K562 (cell line): Measurements from ENCODE around the gene MUC16. TPM values are rescaled to one million over a fixed set of nuclear protein-coding genes. Genes with fewer than 3 reads are reported as not detected.

ENCODE experiments used
- ATAC-seq: fragments of 200-7000 bp; cut with Tn5 transposase; 3 replicates; pipeline ENCODE4 v1.9.1; 2020; ENCODE audit warnings: moderate library complexity
- BruUV-seq: library from RNA; stranded (reverse); fragments of 400-500 nt; replicated peaks from 2 replicates; lab custom pipeline; 2021; lab: Mats Ljungman, UMichigan
- CTCF ChIA-PET: fragments of 300-600 bp; formaldehyde crosslinking; extraction: SDS; loops from one replicate; lab custom pipeline; 2021; ENCODE audit warnings: low intra/inter-chr PET ratio; lab: Yijun Ruan, JAX
- POLR2A ChIA-PET: fragments of 300-600, 350-650 bp; sonication (Branson Sonifier 250); formaldehyde crosslinking; extraction: SDS; loops from one replicate; lab custom pipeline; 2021; ENCODE audit warnings: antibody characterized with exemption, inconsistent platforms; lab: Yijun Ruan, JAX
- DNase-seq, 4 experiments: peaks; one replicate each; pipeline versions ENCODE4 v3.0.0 to v3.0.0-alpha.2; 2011 to 2018; ENCODE audit warnings: low spot score in 3 of 4, mixed read lengths in 3 of 4; ENCODE audit errors: extremely low read depth in 1 of 4
- FAIRE-seq: peaks from 2 replicates; lab custom pipeline; 2011; peaks lifted over from hg19 to GRCh38; lab: Jason Lieb, UNC
- H2AFZ ChIP-seq: 2 replicates; pipeline ENCODE4 v1.6.0; 2011; ENCODE audit warnings: low read depth, low read length, control low read depth, inconsistent platforms
- H3K27ac ChIP-seq: fragments of 200-600 bp; 3 replicates; pipeline ENCODE4 v1.8.0; 2011; ENCODE audit warnings: low read depth, mild to moderate bottlenecking, control low read depth, inconsistent platforms, low read length, moderate library complexity, mixed read lengths; ENCODE audit errors: extremely low read depth
- H3K27me3 ChIP-seq, 2 experiments: fragments of 300-600 bp in 1 of 2; 2 replicates in 1 of 2; 3 replicates in 1 of 2; pipeline versions ENCODE4 v1.6.0 to v1.8.0; 2011; ENCODE audit warnings: inconsistent platforms in 2 of 2, low read length in 2 of 2, mild to moderate bottlenecking in 1 of 2, mixed read lengths in 1 of 2, moderate library complexity in 1 of 2; ENCODE audit not compliant: control insufficient read depth in 2 of 2, insufficient read depth in 2 of 2
- H3K36me3 ChIP-seq: fragments of 300-600 bp; 3 replicates; pipeline ENCODE4 v1.8.0; 2011; ENCODE audit warnings: mild to moderate bottlenecking, low read length, inconsistent platforms; ENCODE audit not compliant: control insufficient read depth, insufficient read depth
- H3K4me1 ChIP-seq, 2 experiments: fragments of 200-600 bp in 1 of 2; replicated peaks in 1 of 2; 2 replicates in 1 of 2; 3 replicates in 1 of 2; pipeline versions ENCODE4 v1.5.1 to v1.8.0; 2011; ENCODE audit warnings: inconsistent platforms in 2 of 2, low read length in 2 of 2, mild to moderate bottlenecking in 1 of 2, mixed read lengths in 1 of 2, moderate library complexity in 1 of 2; ENCODE audit not compliant: control insufficient read depth in 2 of 2, insufficient read depth in 2 of 2
- H3K4me2 ChIP-seq: 2 replicates; pipeline ENCODE4 v1.6.1; 2011; ENCODE audit warnings: low read length, control low read depth, inconsistent platforms, mixed read lengths; ENCODE audit not compliant: insufficient read depth
- H3K4me3 ChIP-seq: fragments of 200-600 bp; sonication (generic), shearing (Covaris generic); 2 replicates; pipeline ENCODE4 v1.5.1; 2016; ENCODE audit warnings: control low read depth, inconsistent platforms
- H3K79me2 ChIP-seq: fragments of 200-600 bp; 3 replicates; pipeline ENCODE4 v1.8.0; 2011; ENCODE audit warnings: low read length, inconsistent platforms; ENCODE audit not compliant: control insufficient read depth, insufficient read depth
- H3K9ac ChIP-seq, 2 experiments: 2 replicates each; pipeline versions ENCODE4 v1.6.0 to v1.6.1; 2011; ENCODE audit warnings: low read depth in 2 of 2, low read length in 2 of 2, control low read depth in 1 of 2, inconsistent platforms in 1 of 2, mild to moderate bottlenecking in 1 of 2, mixed read lengths in 1 of 2; ENCODE audit not compliant: insufficient read depth in 1 of 2
- H3K9me1 ChIP-seq: one replicate; pipeline ENCODE4 v1.6.0; 2011; ENCODE audit warnings: inconsistent platforms, mild to moderate bottlenecking, low read length, moderate library complexity; ENCODE audit not compliant: control insufficient read depth, insufficient read depth
- H3K9me3 ChIP-seq: replicated peaks from 2 replicates; pipeline ENCODE4 v1.5.1; 2011; ENCODE audit warnings: low read depth, low read length, inconsistent platforms; ENCODE audit not compliant: control insufficient read depth, insufficient read depth
- H4K20me1 ChIP-seq: replicated peaks from 2 replicates; pipeline ENCODE4 v1.6.1; 2011; ENCODE audit warnings: low read length, inconsistent platforms, mixed read lengths; ENCODE audit not compliant: control insufficient read depth, insufficient read depth
- ATF1 ChIP-seq, 2 experiments: fragments of 450-650 bp in 1 of 2; IDR thresholded peaks; 2 replicates each; pipeline ENCODE4 v1.6.1; 2016; ENCODE audit warnings: missing compliant biosample characterization in 1 of 2, missing genetic modification characterization in 1 of 2
- ATF6 ChIP-seq: sonication (generic); formaldehyde crosslinking; IDR thresholded peaks from 2 replicates; pipeline ENCODE4 v1.4.0; 2020; ENCODE audit warnings: mild to moderate bottlenecking, missing genetic modification reagents
- DACH1 ChIP-seq: fragments of 450-650 bp; IDR thresholded peaks from 2 replicates; pipeline ENCODE4 v1.6.1; 2018; ENCODE audit not compliant: partially characterized antibody
- HMBOX1 ChIP-seq: sonication (generic); IDR thresholded peaks from 2 replicates; pipeline ENCODE4 v1.6.1; 2016
- REST ChIP-seq, 2 experiments: fragments of 450-650 bp; formaldehyde crosslinking in 1 of 2; IDR thresholded peaks; 2 replicates each; pipeline versions ENCODE4 v1.4.0 to v1.6.1; 2014 to 2020; ENCODE audit warnings: mild to moderate bottlenecking in 2 of 2, borderline replicate concordance in 1 of 2, low read depth in 1 of 2
- SMAD4 ChIP-seq: fragments of 250-450 bp; sonication (Bioruptor Pico); conservative IDR thresholded peaks from 2 replicates; pipeline ENCODE4 v1.8.0; 2021; ENCODE audit warnings: inconsistent platforms, mild to moderate bottlenecking, moderate library complexity
- ZNF695 ChIP-seq: fragments of 450-650 bp; formaldehyde crosslinking; IDR thresholded peaks from 2 replicates; pipeline ENCODE4 v1.4.0; 2020; ENCODE audit warnings: mild to moderate bottlenecking, moderate library complexity
- WGBS: fragments of 100-300 bp; shearing (Covaris generic); methylation state at CpG from one replicate; pipeline ENCODE4 v1.1.6; 2016; ENCODE audit warnings: low coverage, mixed read lengths; ENCODE audit not compliant: insufficient coverage; ENCODE audit errors: missing lambda C conversion rate; 5-methylcytosine and 5-hydroxymethylcytosine counted together
- in situ Hi-C: fragments of 300-500 bp; cut with MboI; formaldehyde crosslinking; loops from 4 replicates; pipeline ENCODE4 v1.15.0; 2018; ENCODE audit warnings: inconsistent platforms, mixed read lengths
- intact Hi-C: fragments of 100-400 bp; cut with micrococcal nuclease; formaldehyde crosslinking; loops from 2 replicates; pipeline ENCODE4 v1.14.2; 2022
- polyA plus RNA-seq, 8 experiments: library from polyadenylated mRNA; depleted of rRNA in 4 of 8; stranded (reverse) in 5 of 8; unstranded in 3 of 8; fragments of >200 nt; fragmentation: Nextera tagmentation in 2 of 8; fragmentation: Illumina TruSeq in 1 of 8; extraction: Ambion mirVana in 2 of 8; extraction: Trizol in 1 of 8; gene quantifications; 2 replicates each; pipeline versions ENCODE4 v1.2.1 to v1.2.3, GENCODE V29; 2011 to 2014; ENCODE audit warnings: inconsistent platforms in 1 of 8, missing spikeins in 1 of 8
- total RNA-seq, 7 experiments: library from RNA; depleted of rRNA in 6 of 7; stranded (reverse); fragments of >200 nt in 6 of 7; fragmentation: Illumina TruSeq in 2 of 7; extraction: Trizol in 2 of 7; gene quantifications; 2 replicates each; pipeline versions ENCODE4 v1.2.1 to v1.2.3, GENCODE V29; 2011 to 2021; ENCODE audit warnings: low replicate concordance in 1 of 7
- TF ChIP-seq, protein P1 (sequence below): IDR thresholded peaks from 2 replicates; pipeline ENCODE4 v1.6.1; 2016; ENCODE audit warnings: missing genetic modification characterization, missing compliant biosample characterization

The MUC16 gene
- total and polyA plus RNA-seq, 9 of the 15 experiments (the other 6 are each of a cell fraction or from before 2014, with no cell fraction given): not detected

- Histone ChIP-seq H3K9me1 (no peaks in the 10 kb centered on the region), H2AFZ (no peak overlapping the region), H3K36me3 (no peaks in the 10 kb centered on the region), H3K4me1 (peaks cover 0 to 3% of the 10 kb centered on the region in 2 experiments; a peak in 2 of 5 replicates), H3K9ac (no peak overlapping the region; a peak in 1 of 4 replicates), H3K27me3 (peaks cover 0 to 6% of the 10 kb centered on the region in 2 experiments; a peak in 1 of 5 replicates), H3K4me3 (no peak overlapping the region), H3K79me2 (no peaks in the 10 kb centered on the region), H3K9me3 (no peaks in the 10 kb centered on the region), H4K20me1 (no peaks in the 10 kb centered on the region), H3K4me2 (no peak overlapping the region), H3K27ac (no peak overlapping the region)
- ChIA-PET POLR2A (interaction anchor here (1.2 kb wide), 1 partner anchor 9 kb away, joined by 3 read pairs; no protein-coding TSS in a partner anchor), CTCF (interaction anchor here (0.6 kb wide), 1 partner anchor 972 kb away, joined by 3 read pairs; no protein-coding TSS in a partner anchor)
- WGBS: 11% methylated on average over 6 of the region's 8 CpGs
- in situ Hi-C loops (no loop called here), intact Hi-C loops (no loop called here)
- no peak for DNase-seq
- BruUV-seq: no TSS peak
- FAIRE-seq: no peak
- ATAC-seq: no peak
- no peak for TF ChIP-seq ZNF695 (CRISPR knock-in tag)
- TF ChIP-seq, protein P1, sequence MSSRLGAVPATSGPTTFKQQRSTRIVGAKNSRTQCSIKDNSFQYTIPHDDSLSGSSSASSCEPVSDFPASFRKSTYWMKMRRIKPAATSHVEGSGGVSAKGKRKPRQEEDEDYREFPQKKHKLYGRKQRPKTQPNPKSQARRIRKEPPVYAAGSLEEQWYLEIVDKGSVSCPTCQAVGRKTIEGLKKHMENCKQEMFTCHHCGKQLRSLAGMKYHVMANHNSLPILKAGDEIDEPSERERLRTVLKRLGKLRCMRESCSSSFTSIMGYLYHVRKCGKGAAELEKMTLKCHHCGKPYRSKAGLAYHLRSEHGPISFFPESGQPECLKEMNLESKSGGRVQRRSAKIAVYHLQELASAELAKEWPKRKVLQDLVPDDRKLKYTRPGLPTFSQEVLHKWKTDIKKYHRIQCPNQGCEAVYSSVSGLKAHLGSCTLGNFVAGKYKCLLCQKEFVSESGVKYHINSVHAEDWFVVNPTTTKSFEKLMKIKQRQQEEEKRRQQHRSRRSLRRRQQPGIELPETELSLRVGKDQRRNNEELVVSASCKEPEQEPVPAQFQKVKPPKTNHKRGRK: no peak
- no peak for TF ChIP-seq DACH1
- TF ChIP-seq ATF6 (CRISPR knock-in tag): no peak
- no peak for TF ChIP-seq ATF1 (CRISPR knock-in tag; IDR thresholded peaks at IDR 0.05)
- TF ChIP-seq ATF1 (tag; IDR thresholded peaks at IDR 0.05): no peak
- TF ChIP-seq SMAD4: no peak
- TF ChIP-seq HMBOX1: no peak
- no peak for TF ChIP-seq REST (IDR thresholded peaks at IDR 0.05; ENCODE audit: borderline replicate concordance)
- TF ChIP-seq REST (CRISPR knock-in tag; IDR thresholded peaks at IDR 0.05; ENCODE audit: low read depth): no peak
Observed at GRCh38 chr19:9054765-9055164, 44.6 kb upstream of the MUC16 start.
